ENCODE measurements around the gene CYB5A. TPM values are rescaled to one million over a fixed set of nuclear protein-coding genes. Genes with fewer than 3 reads are reported as not detected.
"Not testable (repeated sequence)": the region's sequence is repeated elsewhere in the genome, so short reads cannot be mapped to it uniquely, and the experiment has no call there.

Gene CYB5A
- total RNA-seq, 1 donor from 2014 or later = 74.4 TPM

DNA sequence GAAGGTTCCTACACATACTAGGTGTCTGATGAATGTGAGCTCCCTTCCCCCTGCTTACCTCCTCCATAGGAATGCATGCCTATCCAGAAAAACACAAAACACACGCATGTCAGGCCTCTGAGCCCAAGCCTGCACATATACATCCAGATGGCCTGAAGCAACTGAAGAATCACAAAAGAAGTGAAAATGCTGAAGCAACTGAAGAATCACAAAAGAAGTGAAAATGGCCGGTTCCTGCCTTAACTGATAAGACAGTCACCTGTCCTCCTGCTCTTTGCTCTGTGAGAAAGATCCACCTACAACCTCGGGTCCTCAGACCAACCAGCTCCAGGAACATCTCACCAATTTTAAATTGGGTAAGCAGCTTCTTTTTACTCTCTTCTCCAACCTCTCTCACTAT is 1.2 kb upstream of the CYB5A start:
- ATAC-seq = not testable (repeated sequence)

DNA sequence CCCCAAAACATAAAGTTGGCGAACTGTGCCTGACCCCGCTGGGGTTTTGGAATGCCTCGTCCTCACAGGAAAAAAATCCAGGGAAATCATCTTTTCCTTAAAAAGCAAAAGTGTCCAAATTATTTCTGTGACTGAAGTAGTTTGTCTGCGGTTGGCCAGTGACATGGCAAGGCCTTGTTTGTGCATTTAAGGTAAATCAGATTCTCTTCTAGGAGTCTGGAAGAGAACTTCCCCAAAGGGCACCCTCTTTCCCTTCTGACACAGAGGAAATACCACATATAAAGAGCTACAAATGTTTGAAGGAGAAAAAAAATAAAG is 737 bp upstream of the CYB5A start:
- ATAC-seq = no peak

DNA sequence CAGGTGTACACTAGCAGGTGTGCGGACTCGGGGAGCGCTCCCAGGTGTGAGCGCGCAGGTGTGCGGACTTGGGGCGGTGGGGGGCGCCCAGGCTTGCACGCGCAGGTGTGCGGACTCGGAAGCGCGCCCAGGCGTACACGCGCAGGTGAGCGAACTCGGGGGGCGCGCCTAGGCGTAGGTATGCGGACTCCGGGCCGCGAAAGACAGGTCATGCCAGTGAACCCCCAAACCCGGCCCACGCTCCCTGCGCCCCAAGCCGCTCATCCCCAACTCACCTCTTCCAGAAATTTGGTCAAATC is 342 bp downstream of the CYB5A start:
- no peak for ATAC-seq

DNA sequence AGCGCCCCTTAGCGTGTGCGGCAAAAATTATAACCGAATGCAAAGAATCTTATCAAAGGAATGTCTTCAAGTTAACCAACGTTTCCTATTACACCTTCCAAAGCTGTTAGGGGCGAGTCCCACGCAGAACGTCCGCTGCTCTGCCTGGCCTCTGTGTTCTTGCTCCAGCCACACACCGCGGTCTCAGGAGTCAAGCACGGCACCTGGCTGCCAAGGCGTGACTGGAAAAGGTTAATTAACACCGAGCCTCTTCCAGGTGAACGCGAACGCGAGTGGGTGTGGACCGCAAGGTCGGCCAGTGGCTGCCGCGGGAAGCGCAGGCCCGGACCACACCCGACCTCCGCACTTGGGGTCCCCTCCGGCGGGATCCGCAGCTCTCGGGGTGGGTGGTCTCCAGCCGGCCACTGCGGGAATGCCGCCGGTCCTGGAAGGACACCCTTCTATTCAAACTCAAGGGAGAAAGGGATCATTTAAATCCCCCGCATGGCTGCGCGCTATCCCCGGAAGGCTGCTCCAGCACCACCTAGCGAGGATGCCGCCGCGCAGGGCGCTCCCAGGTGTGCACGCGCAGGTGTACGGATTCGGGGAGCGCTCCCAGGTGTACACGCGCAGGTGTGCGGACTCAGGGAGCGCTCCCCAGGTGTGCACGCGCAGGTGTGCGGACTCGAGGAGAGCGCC is 830 bp downstream of the CYB5A start:
- peak; percentile 81 for ATAC-seq

DNA sequence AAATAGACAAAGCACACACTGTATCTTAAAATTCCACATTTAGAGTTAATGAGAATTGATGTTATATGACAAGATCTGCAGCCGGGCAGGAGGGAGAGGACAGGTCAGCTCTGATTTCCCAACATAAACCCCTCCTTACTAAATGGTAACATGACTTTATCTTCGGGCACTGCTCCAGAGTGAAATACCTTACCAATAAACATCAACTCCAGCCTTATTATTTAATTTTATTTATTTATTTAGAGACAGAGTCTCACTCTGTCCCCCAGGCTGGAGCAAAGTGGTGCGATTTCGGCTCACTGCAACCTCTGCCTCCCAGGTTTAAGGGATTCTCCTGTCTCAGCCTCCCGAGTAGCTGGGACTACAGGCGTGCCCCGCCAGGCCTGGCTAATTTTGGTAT is 1.7 kb downstream of the CYB5A start:
- ATAC-seq = no peak

- no peak for ATAC-seq
Measured at GRCh38 chr18:74289137-74289536, 2.6 kb downstream of the CYB5A start.

GRCh38 chr18:74288730-74289129 is 3.0 kb downstream of the CYB5A start:
- no peak for ATAC-seq

GRCh38 chr18:74288041-74288440 is 3.7 kb downstream of the CYB5A start:
- no peak for ATAC-seq

DNA sequence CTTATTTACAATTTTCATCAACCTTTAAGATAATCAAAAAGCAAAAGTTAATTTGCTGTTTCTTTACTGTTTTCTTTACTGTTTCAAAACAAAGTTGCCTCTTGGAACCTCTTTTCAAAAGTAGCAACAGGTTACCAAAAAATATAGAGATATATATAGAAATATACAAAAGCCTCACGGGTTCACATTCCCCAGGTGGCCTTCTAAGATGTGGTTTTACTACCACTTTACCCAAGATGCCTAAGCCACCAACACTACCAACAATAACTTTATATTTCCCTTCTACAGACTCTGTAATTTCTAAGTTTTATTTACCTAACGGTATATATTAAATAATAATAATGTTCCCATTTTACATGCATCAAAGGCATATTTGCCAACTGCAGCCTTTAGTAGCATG is 4.9 kb downstream of the CYB5A start:
- ATAC-seq = no peak

- ATAC-seq = no peak
Measured at GRCh38 chr18:74286106-74286855, 5.5 kb downstream of the CYB5A start.

DNA sequence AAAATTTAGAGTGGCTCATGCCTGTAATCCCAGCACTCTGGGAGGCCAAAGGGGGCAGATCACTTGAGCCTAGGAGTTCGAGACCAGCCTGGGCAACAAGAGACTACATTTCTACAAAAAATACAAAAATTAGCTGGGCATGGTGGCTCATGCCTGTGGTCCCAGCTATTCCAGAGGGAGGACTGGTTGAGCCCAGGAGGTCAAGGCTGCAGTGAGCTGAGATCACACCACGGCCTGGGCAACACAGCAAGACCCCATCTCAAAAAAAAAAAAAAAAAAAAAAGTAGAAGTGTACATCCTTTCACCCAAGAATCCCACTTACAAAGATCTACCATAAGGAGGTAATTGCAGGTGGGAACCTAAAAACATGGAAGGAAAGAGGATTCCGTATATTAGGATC is 6.2 kb downstream of the CYB5A start:
- ATAC-seq = not testable (repeated sequence)

GRCh38 chr18:74284980-74285355 is 6.8 kb downstream of the CYB5A start:
- ATAC-seq = no peak

DNA sequence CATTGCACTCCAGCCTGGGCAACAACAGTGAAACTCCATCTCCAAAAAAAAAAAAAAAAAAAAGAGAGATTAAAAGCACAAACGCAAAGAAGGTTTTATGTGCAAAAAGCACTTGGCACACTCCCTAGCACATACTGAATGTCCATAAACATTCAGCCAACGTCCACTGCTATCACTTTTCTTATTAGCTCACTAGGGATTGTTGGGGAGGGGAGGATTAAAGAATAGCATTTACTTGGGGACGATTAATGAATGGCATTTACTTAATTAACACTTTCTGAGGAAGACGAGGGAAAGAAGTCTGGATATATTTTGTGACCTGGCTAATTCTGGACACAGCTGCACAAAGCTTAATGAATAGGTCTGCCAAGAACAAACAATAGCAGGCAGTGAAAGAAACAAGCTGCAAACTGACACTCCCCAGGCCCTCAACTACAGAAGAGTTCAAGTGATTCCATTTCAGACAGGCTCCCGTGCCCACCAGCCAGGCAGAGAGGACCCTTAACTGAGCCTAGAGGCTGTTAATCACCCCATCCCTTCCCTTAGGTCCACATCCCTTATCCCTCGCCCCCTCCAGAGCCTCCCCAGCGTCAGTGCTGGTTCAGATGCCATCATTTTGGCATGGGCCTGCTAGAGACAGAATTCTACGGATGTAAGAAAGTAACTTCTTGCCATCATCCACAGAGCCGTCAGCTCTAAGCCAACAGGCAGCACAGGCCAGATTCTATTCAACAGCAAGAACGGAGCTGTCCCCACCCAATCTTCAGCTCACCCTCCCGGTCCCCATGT is 7.4 kb downstream of the CYB5A start:
- no peak for ATAC-seq

GRCh38 chr18:74283646-74284045 is 8.1 kb downstream of the CYB5A start:
- ATAC-seq = no peak

DNA sequence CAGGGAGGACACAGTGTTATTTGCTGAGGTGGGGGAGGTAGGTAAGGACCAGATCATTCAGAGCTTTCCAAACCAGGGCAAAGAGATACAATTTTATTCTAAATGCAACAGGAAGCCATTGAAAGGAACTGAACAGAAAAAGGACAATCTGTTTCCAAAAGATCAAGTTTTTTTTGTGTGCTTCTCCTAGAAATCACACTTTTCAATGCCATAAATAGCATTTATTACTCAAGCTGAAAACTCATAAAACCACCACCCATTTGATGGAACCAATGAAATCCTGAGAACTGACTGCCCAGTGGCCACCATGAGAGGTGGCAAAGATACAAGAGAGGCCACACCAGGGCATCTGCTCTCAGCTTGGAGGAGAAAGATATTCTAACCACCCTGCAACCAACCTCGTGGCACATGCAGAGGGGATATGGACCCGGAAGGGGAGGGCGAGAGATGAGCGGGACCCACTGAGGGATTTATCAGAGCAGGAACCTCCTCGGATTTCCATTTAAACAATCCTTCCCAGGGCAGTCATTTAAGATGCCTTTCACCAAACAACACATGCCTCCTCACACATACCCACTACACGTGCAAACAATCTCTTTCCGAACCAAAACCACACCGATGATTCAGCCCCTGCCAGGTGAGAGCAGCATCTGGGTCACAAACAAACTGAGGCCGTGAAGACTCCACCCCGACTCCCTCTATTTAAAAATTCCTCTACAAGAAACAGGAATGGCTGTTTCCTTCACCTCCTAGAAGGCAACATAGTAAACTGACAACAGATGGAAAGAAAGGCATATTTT is 8.8 kb downstream of the CYB5A start:
- ATAC-seq = no peak

DNA sequence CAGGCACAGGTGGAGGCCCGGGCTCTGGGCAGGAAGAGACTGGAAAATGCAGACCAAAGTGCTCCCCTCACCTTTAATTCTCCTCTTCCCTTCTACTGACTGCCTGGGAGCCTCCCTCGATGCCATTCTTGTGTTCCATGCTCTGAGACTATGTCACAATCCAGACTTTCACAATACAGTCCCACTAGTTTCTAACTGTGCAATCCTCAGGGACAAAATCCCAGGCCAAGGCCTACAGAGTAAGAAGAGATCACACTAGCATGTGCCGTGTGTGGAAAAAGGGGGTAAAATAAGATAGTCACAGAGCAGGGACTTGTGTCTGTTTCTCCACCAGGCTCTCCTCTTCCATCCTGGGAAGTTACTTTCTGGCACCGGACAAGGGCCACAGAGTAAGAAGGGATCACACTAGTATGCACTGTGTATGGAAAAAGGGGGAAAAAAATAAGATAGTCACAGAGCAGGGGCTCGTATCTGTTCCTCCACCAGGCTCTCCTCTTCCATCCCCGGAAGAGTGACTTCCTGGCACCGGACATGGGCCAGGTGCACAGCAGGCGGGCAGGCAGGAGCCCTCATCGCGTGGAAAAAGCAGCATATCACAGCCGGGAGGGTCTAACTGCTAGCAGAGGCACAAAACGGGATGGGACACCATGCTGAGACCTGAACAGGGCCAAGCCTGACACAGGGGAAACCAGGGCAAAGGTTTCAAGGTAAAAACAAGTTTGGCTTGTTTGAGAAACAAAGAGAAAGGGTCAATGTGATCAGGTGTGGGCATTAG is 9.6 kb downstream of the CYB5A start:
- peak; percentile 31 for ATAC-seq

- peak; percentile 20 for ATAC-seq
Measured at GRCh38 chr18:74281011-74281979, 10.5 kb downstream of the CYB5A start.

- no peak for ATAC-seq
Measured at GRCh38 chr18:74278983-74279382, 12.8 kb downstream of the CYB5A start.

DNA sequence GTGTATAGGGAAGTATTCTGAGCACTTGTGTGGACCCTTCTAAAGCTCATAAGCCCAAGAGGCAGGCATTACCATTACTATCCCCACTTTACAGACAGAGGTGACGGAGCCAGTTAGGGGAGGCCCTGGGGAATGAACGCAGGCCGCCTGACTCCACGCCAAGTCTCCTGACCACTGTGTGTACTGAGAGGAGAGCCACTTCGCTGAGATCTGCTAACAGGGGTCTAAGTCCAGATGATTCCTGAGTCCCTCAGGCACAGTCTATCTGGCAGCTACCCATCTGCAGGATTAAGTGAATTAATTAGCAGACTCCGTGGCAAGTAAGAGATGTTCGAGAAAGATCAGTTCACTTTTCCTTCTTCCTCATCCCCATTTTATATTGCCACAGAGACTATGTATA is 13.7 kb downstream of the CYB5A start:
- no peak for ATAC-seq

DNA sequence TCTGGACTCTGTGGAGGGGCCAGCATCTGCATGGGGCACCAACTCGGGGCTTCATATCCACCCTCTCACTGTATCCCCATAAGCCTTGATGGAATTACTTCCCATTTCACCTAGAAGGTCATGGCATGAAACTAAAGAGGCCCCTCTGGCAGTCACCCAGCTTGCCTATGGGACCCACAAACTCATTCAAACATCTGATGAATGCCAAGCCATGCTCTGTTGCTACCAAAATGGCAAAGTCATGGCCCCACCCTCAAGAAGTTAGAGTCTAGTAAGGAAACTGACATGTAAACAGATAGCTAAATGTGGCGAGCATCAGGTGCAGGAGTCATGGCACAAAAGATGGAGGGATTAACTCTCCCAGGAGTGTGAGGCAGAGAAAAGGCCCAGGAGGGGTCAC is 14.5 kb downstream of the CYB5A start:
- ATAC-seq = no peak

DNA sequence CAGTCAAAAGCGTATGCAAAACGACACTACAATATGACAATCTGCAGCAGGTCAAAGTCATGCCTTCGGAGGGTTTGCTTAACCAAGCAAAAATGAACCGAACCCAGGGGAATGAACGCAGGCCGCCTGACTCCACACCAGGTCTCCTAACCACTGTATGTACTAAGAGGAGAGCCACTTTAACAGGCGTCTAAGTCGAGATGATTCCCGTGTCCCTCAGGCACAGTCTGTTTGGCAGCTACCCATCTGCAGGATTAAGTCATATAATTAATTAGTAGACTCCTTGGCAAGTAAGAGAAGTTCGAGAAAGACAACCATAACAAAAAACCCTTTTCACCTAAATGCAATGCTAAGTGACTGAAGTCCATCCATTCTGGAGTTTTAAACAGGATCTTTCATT is 15.2 kb downstream of the CYB5A start:
- ATAC-seq = peak; percentile 41
